Caco-2 (cell line): Measurements from ENCODE around the gene FNDC3B. TPM values are rescaled to one million over a fixed set of nuclear protein-coding genes. Genes with fewer than 3 reads are reported as not detected.
"Not testable (repeated sequence)": the region's sequence is repeated elsewhere in the genome, so short reads cannot be mapped to it uniquely, and the experiment has no call there.

Experiments used
- BruUV-seq: library from RNA; stranded (reverse); fragments of 400-500 nt; replicated peaks from 2 replicates; lab custom pipeline; 2021; lab: Mats Ljungman, UMichigan
- CTCF ChIA-PET: fragments of 300-600 bp; sonication (Branson Sonifier 250); formaldehyde crosslinking; loops from one replicate; lab custom pipeline; 2022; ENCODE audit warnings: antibody characterized with exemption; lab: Charles Lee
- POLR2A ChIA-PET: fragments of 300-600 bp; sonication (Branson Sonifier 250); formaldehyde crosslinking; loops from one replicate; lab custom pipeline; 2022; ENCODE audit warnings: antibody characterized with exemption; lab: Charles Lee
- DNase-seq, 2 experiments: peaks; one replicate each; pipeline versions ENCODE4 v3.0.0 to v3.0.0-alpha.2; 2020 to 2022
- H3K27me3 ChIP-seq: replicated peaks from 2 replicates; pipeline ENCODE4 v1.6.0; 2011; ENCODE audit warnings: low read length; ENCODE audit not compliant: control insufficient read depth, insufficient read depth
- H3K36me3 ChIP-seq: 2 replicates; pipeline ENCODE4 v1.5.1; 2011; ENCODE audit warnings: low read length; ENCODE audit not compliant: control insufficient read depth, insufficient read depth
- H3K4me1 ChIP-seq: fragments of 250-450 bp; sonication (Bioruptor Pico); 2 replicates; pipeline ENCODE4 v1.5.1; 2020; ENCODE audit warnings: mild to moderate bottlenecking
- H3K4me3 ChIP-seq: 2 replicates; pipeline ENCODE4 v1.5.1; 2011; ENCODE audit warnings: low read depth, mild to moderate bottlenecking, control low read depth, low read length
- H3K9me3 ChIP-seq: fragments of 250-450 bp; sonication (Bioruptor Pico); 2 replicates; pipeline ENCODE4 v1.5.1; 2020; ENCODE audit warnings: mild to moderate bottlenecking, moderate library complexity
- H3K27ac Mint-ChIP-seq: one replicate; pipeline ENCODE4 v1.8.0; 2022; ENCODE audit warnings: mixed read lengths; ENCODE audit not compliant: unreplicated experiment
- H3K27me3 Mint-ChIP-seq: one replicate; pipeline ENCODE4 v1.8.0; 2022; ENCODE audit warnings: mixed read lengths; ENCODE audit not compliant: insufficient read depth, unreplicated experiment
- H3K36me3 Mint-ChIP-seq: one replicate; pipeline ENCODE4 v1.8.0; 2022; ENCODE audit warnings: mild to moderate bottlenecking, mixed read lengths; ENCODE audit not compliant: insufficient read depth, unreplicated experiment
- H3K4me1 Mint-ChIP-seq: one replicate; pipeline ENCODE4 v1.8.0; 2022; ENCODE audit warnings: low read depth, mixed read lengths; ENCODE audit not compliant: unreplicated experiment
- H3K4me3 Mint-ChIP-seq: one replicate; pipeline ENCODE4 v1.8.0; 2022; ENCODE audit warnings: mild to moderate bottlenecking, moderate library complexity, mixed read lengths; ENCODE audit not compliant: unreplicated experiment
- H3K9me3 Mint-ChIP-seq: one replicate; pipeline ENCODE4 v1.8.0; 2022; ENCODE audit warnings: mixed read lengths; ENCODE audit not compliant: unreplicated experiment
- intact Hi-C: fragments of 100-400 bp; cut with micrococcal nuclease; formaldehyde crosslinking; loops from one replicate; pipeline ENCODE4 v1.10.0; 2022; ENCODE audit not compliant: unreplicated experiment
- total RNA-seq: library from RNA; stranded (reverse); gene quantifications from 2 replicates; pipeline ENCODE4 v1.2.3, GENCODE V29; 2022
- TF ChIP-seq, protein P1 (sequence below), 2 experiments: fragments of 200-600 bp in 1 of 2; IDR thresholded peaks; 1 replicate in 1 of 2; 2 replicates in 1 of 2; pipeline versions ENCODE4 v1.5.1 to v1.8.0; 2011 to 2022; ENCODE audit warnings: antibody characterized with exemption in 1 of 2, control low read depth in 1 of 2, inconsistent platforms in 1 of 2, low read depth in 1 of 2, low read length in 1 of 2, mild to moderate bottlenecking in 1 of 2, moderate library complexity in 1 of 2; ENCODE audit not compliant: insufficient read depth in 1 of 2, severe bottlenecking in 1 of 2, unreplicated experiment in 1 of 2

FNDC3B gene
- total RNA-seq, 1 experiment from 2014 or later: 59.8 TPM

DNA sequence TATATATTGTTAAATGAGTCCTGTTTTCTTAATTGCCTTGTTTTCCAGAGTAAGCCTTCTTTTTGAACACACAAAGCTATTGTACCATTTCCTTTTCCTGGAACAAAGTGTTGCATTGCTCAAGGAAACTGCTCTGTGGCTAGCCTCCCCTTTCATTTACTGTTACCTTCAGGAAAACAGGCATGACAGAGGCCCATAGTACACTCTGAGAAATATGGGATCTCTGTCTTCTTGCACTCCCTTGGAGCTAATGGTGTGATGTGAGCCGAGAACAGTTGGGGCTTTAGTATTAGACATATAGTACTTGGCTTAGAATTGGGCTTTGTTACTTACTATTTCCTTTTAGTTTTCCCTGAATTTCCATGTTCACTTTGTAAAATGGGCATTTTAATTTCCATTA lies 215.2 kb downstream of the FNDC3B start:
- POLR2A ChIA-PET: no interaction called here
- intact Hi-C loops: no loop called here
- Mint-ChIP-seq H3K36me3 (peaks cover 52% of the 10 kb centered on the region), H3K4me3 (no peak overlapping the region), H3K9me3 (no peaks in the 10 kb centered on the region), H3K27ac (no peak overlapping the region), H3K4me1 (peaks cover 27% of the 10 kb centered on the region), H3K27me3 (no peaks in the 10 kb centered on the region)
- H3K4me1 ChIP-seq: peaks cover 30% of the 10 kb centered on the region
- no TSS peak for BruUV-seq
- H3K27me3 ChIP-seq: no peaks in the 10 kb centered on the region
- no peaks in the 10 kb centered on the region for H3K9me3 ChIP-seq
- no peak overlapping the region for H3K4me3 ChIP-seq
- CTCF ChIA-PET: no interaction called here
- TF ChIP-seq, protein P1, sequence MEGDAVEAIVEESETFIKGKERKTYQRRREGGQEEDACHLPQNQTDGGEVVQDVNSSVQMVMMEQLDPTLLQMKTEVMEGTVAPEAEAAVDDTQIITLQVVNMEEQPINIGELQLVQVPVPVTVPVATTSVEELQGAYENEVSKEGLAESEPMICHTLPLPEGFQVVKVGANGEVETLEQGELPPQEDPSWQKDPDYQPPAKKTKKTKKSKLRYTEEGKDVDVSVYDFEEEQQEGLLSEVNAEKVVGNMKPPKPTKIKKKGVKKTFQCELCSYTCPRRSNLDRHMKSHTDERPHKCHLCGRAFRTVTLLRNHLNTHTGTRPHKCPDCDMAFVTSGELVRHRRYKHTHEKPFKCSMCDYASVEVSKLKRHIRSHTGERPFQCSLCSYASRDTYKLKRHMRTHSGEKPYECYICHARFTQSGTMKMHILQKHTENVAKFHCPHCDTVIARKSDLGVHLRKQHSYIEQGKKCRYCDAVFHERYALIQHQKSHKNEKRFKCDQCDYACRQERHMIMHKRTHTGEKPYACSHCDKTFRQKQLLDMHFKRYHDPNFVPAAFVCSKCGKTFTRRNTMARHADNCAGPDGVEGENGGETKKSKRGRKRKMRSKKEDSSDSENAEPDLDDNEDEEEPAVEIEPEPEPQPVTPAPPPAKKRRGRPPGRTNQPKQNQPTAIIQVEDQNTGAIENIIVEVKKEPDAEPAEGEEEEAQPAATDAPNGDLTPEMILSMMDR (IDR thresholded peaks at IDR 0.05; ENCODE audit: insufficient read depth in 1 of 2, low read depth in 1 of 2, low read length in 1 of 2, severe bottlenecking in 1 of 2, unreplicated experiment in 1 of 2): no peak
- DNase-seq: no peak
- no peaks in the 10 kb centered on the region for H3K36me3 ChIP-seq

DNA sequence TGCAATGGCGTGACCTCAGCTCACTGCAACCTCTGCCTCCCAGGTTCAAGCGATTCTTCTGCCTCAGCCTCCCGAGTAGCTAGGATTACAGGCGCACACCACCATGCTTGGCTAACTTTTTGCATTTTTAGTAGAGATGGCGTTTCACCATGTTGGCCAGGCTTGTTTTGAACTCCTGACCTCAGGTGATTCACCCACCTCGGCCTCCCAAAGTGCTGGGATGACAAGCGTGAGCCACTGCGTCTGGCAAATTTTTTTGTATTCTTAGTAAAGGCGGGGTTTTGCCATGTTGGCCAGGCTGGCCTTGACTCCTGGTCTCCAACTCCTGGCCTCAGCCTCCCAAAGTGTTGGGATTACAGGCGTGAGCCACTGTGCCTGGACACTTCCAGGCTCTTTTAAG lies 215.9 kb downstream of the FNDC3B start:
- Mint-ChIP-seq H3K36me3 (peaks cover 52% of the 10 kb centered on the region), H3K4me1 (peaks cover 27% of the 10 kb centered on the region)
- H3K9me3 Mint-ChIP-seq, POLR2A ChIA-PET, H3K27me3 Mint-ChIP-seq, H3K4me3 Mint-ChIP-seq, BruUV-seq, intact Hi-C loops, H3K27me3 ChIP-seq, CTCF ChIA-PET, DNase-seq, H3K4me3 ChIP-seq, H3K27ac Mint-ChIP-seq, H3K36me3 ChIP-seq, H3K9me3 ChIP-seq: not testable (repeated sequence)
- H3K4me1 ChIP-seq: peaks cover 30% of the 10 kb centered on the region

DNA sequence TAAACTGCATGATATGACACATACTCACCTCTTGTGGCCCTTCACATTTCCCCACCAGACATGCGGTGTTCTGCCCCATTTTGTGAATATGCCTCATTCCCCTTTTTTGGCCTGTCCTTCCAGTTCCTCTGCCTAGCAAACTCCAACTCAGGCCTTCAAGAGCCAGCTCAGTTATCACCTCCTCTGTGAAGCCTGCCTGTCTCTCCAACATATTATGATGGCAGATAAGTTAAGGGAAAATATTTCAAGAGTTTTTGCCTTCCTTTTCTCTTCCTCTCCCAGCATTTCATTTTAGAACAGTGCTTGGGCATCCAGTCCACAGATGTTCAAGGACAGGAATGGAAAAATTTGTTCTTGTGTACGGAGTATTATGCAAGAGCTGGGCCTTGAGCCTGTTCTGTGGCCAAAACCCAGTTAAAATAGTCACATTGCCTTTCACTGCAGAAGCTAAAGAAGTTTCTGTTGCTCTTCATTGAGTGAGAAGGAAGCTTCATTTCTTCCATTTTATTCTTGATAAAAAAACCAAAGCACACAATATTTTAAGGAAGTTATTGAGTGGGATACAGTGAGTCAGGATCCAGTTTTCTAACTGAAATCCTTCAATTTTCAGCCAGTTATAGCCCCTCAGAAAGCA lies 216.8 kb downstream of the FNDC3B start:
- Mint-ChIP-seq H3K27ac (no peak overlapping the region), H3K4me1 (peaks cover 27% of the 10 kb centered on the region), H3K4me3 (no peak overlapping the region), H3K27me3 (no peaks in the 10 kb centered on the region), H3K36me3 (peaks cover 56% of the 10 kb centered on the region), H3K9me3 (no peaks in the 10 kb centered on the region)
- ChIA-PET POLR2A (no interaction called here), CTCF (no interaction called here)
- TF ChIP-seq, protein P1 (IDR thresholded peaks at IDR 0.05; ENCODE audit: insufficient read depth in 1 of 2, low read depth in 1 of 2, low read length in 1 of 2, severe bottlenecking in 1 of 2, unreplicated experiment in 1 of 2): no peak
- Histone ChIP-seq H3K4me3 (no peak overlapping the region), H3K4me1 (peaks cover 30% of the 10 kb centered on the region), H3K9me3 (no peaks in the 10 kb centered on the region), H3K36me3 (no peaks in the 10 kb centered on the region), H3K27me3 (no peaks in the 10 kb centered on the region)
- no TSS peak for BruUV-seq
- intact Hi-C loops: no loop called here
- DNase-seq: no peak
